Stimulated activated CD8-positive, alpha-beta memory T cell treated with anti-CD3 and anti-CD28 coated beads, Interleukin-12 subunit alpha, Interleukin-12 subunit beta, amount 100 ng/mL, for 24 hours (primary cell): Measurements from ENCODE around the gene DLEC1.
"Not testable (repeated sequence)": the region's sequence is repeated elsewhere in the genome, so short reads cannot be mapped to it uniquely, and the experiment has no call there.

Source experiments
- DNase-seq: peaks from one replicate; pipeline ENCODE4 v3.0.0-alpha.2; 2020; ENCODE audit errors: extremely low read depth

Gene DLEC1

GRCh38 chr3:38036286-38036685 lies 2.7 kb upstream of the DLEC1 start:
- DNase-seq = no peak

DNA sequence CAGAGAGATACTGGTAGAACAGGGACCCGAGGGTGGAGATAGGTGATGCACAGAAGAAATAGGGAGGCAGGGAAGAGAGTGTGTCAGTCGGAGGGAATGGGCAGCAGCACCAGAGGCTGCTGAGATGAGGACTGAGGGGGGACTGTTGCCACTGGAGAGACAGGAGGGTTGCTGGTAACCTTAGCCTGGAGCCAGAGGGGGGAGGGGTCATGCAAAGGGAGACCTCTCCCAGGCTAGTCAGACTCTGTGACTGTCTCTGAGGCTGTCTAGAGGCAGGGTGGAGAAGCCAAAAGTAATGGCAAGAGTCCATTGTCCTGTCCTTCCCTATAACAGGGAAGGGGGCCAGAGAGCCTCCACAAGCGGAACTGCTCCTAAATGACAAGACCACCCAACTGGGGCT lies 2.1 kb upstream of the DLEC1 start:
- no peak for DNase-seq

GRCh38 chr3:38038447-38038911 lies 529 bp upstream of the DLEC1 start:
- no peak for DNase-seq

DNA sequence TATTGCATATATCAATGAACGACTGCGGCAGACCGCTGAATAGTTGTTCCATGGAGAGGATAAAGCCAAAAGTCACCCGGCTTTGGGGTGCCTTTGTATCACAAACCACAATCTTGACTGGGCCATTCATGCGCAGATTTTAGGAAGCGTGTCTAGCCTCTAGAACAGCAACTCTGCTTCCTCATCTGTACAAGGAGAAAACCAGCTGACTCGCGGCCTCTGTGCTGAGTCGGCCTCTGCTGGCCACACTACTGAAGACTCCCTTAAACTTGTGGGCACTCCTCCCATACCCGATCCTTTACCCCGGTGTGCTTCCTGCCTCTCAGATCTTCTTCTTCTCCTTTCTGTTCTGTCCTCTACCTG lies 872 bp downstream of the DLEC1 start:
- DNase-seq = no peak

- DNase-seq = no peak
These were observed 1.4 kb downstream of the DLEC1 start for GRCh38 chr3:38040401-38040800.

DNA sequence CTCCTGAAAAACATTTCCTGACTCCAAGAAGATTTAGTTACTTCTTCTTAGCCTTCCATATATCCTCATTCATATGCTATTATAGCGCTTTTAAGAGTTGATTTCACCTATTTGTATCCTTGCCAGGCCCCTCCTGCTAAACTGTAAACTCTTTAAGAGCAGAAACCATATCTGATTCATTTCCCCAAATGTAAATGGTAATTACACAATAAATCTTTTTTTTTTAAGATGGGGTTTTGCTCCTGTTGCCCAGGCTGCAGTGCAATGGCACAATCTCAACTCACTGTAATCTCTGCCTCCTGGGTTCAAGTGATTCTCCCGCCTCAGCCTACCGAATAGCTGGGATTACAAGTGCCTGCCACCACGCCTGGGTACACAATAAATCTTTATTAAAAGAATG lies 4.5 kb downstream of the DLEC1 start:
- DNase-seq = no peak

- no peak for DNase-seq
These were observed 7.0 kb downstream of the DLEC1 start for GRCh38 chr3:38046027-38046426.

DNA sequence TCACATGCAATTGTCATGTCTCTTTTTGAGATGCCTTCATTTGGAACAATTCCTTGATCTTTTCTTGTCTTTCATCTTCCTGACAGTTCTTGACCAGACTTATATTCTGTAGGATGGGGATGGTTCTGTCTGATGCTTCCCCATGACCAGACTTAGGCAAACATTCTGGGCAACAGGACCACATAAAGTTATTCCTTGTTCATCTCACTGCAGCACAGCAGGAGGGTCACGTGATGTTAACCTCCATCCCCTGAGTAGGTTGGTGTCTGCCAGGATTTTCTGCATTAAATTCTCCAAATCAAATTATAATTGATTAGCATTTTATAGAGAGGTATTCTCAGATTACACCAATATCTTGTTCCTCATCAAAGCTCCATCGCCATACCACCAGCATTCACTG lies 7.8 kb downstream of the DLEC1 start:
- no peak for DNase-seq

- no peak for DNase-seq
These were observed 8.9 kb downstream of the DLEC1 start for GRCh38 chr3:38047896-38048295.

GRCh38 chr3:38049358-38050126 lies 10.5 kb downstream of the DLEC1 start:
- no peak for DNase-seq

GRCh38 chr3:38051131-38051530 lies 12.1 kb downstream of the DLEC1 start:
- no peak for DNase-seq

GRCh38 chr3:38053286-38053685 lies 14.3 kb downstream of the DLEC1 start:
- not testable (repeated sequence) for DNase-seq

GRCh38 chr3:38053813-38054498 lies 14.9 kb downstream of the DLEC1 start:
- DNase-seq = not testable (repeated sequence)

- DNase-seq = no peak
These were observed 15.5 kb downstream of the DLEC1 start for GRCh38 chr3:38054499-38055001.

DNA sequence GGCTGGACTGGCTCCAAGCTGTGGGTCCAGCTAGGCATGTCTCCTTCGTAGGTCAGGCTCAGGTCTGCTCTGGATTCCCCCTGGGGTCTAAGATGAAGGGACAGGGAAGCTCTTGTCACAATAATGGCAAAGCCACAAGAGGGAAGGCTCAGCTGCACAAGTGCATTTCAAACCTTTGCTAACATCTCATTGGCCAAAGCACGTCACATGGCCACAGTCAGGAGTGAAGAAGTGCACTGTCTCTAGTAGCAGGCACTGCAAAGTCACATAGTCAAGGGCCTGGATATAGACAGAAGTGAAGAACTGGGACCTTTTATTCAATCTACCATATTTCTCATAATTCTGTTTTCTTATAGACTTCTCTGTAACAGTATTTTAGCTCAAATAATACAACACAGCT lies 20.1 kb downstream of the DLEC1 start:
- no peak for DNase-seq

DNA sequence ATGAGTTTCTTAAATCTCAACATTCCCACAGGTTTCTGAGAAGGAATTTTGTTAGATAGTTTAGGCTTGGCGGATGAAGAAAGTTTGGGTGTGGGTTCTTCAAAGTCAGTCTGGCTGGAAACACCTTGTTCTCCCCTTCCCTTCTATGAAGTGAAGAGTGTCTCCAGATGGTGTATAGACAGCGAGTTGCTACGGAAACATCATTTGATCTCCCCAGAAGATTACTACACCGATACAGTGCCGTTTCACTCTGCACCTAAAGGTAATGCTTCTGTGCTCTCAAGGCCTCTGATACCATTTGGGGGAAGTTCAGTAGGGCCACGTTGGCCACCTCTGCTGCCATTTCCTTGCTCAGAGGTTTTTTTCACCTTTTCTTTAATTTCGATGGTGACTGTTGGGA lies 20.6 kb downstream of the DLEC1 start:
- DNase-seq = no peak

DNA sequence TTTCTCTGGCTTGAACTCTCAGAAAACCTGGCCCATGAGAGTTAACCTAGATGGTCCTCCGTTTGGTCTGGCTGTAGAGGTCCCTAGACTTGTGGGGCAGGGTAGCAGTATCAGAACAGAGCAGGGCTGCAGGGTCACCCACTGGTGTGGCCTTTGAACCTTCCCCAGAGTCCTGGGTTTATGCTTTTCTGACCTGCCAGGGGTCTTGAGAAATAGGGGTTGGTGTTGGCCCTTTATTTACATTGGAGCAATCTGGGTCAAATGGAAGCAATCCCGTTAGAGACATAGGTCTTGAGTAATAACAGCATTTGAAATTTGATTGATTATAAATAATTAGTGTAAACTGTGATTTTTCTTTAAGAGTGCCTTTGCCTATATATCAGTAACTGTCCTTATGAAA lies 23.8 kb downstream of the DLEC1 start:
- no peak for DNase-seq

GRCh38 chr3:38064453-38064852 lies 25.4 kb downstream of the DLEC1 start:
- not testable (repeated sequence) for DNase-seq

DNA sequence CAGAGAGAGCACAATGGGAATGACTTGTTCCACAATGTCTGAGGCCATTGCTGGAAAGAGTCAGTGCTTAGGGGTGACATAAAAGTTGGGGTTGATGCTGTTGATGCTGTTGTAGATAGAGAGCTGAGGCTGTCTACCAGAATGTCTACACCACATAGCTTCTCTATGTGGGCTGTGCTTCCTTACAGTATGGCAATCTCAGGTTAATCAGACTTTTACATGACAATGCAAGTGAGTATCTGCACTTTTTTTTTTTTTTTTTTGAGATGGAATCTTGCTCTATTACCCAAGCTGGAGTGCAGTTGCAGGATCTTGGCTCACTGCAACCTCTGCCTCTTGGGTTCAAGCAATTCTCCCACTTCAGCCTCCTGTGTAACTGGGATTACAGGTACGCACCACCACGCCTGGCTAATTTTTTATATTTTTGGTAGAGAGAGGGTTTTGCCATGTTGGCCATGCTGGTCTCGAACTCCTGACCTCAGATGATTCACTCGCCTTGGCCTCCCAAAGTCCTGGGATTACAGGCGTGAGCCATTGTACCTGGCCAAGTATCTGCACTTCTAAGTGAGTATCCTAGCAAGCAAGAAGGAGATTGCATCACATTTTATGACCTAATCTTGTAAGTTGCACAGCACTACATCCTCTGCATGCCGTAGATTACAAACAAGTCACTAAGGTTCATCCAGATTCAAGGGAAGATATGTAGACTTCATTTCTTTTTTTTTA lies 28.7 kb downstream of the DLEC1 start:
- no peak for DNase-seq

GRCh38 chr3:38070013-38070412 lies 31.0 kb downstream of the DLEC1 start:
- DNase-seq = no peak

- DNase-seq = not testable (repeated sequence)
These were observed 38.1 kb downstream of the DLEC1 start for GRCh38 chr3:38077073-38077472.

- DNase-seq = not testable (repeated sequence)
These were observed 43.3 kb downstream of the DLEC1 start for GRCh38 chr3:38082296-38082695.
